ENCODE measurements around the gene PHKG1. TPM values are rescaled to one million over a fixed set of nuclear protein-coding genes. Genes with fewer than 3 reads are reported as not detected.
"Not testable (repeated sequence)": the region's sequence is repeated elsewhere in the genome, so short reads cannot be mapped to it uniquely, and the experiment has no call there.

The PHKG1 gene
- total and polyA plus RNA-seq, 11 donors = 2.4 to 150 (median 19.7) TPM

DNA sequence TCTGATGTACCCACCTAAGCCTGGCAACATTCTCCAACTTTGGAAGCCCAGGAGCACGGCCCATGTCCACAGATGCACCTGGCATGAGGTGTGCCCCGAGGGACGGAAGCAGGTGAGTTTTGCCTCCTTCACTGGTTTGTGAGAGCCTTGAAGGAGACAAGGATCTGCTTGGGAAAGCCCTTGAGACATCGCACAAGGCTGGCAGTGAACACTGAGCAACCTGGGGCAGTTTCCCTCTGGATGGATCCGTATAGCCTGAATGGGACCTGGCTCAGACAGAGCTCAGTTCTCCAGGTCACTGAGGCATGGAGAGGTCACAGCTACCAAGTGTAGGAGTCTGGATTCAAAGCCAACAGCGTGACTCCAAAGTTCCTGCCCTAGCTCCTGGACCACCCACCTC, 32.2 kb upstream of the PHKG1 start:
- no peaks in the 10 kb centered on the region for H3K36me3 ChIP-seq
- H3K27me3 ChIP-seq = no peaks in the 10 kb centered on the region
- H3K4me1 ChIP-seq = no peaks in the 10 kb centered on the region
- no peak for TF ChIP-seq POLR2A (IDR thresholded peaks at IDR 0.05)
- TF ChIP-seq, protein P1, sequence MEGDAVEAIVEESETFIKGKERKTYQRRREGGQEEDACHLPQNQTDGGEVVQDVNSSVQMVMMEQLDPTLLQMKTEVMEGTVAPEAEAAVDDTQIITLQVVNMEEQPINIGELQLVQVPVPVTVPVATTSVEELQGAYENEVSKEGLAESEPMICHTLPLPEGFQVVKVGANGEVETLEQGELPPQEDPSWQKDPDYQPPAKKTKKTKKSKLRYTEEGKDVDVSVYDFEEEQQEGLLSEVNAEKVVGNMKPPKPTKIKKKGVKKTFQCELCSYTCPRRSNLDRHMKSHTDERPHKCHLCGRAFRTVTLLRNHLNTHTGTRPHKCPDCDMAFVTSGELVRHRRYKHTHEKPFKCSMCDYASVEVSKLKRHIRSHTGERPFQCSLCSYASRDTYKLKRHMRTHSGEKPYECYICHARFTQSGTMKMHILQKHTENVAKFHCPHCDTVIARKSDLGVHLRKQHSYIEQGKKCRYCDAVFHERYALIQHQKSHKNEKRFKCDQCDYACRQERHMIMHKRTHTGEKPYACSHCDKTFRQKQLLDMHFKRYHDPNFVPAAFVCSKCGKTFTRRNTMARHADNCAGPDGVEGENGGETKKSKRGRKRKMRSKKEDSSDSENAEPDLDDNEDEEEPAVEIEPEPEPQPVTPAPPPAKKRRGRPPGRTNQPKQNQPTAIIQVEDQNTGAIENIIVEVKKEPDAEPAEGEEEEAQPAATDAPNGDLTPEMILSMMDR (IDR thresholded peaks at IDR 0.05) = no peak
- H3K4me3 ChIP-seq = no peak overlapping the region
- no peak overlapping the region for H3K27ac ChIP-seq
- intact Hi-C loops (cut with DNase I) = no loop called here
- no peaks in the 10 kb centered on the region for H3K9me3 ChIP-seq
- 64 to 77% (median 69%) methylated on average over 3 to 6 of the region's 6 CpGs for WGBS, 4 donors
- no peak for ATAC-seq
- DNase-seq = no peak

GRCh38 chr7:56121440-56121839, 28.7 kb upstream of the PHKG1 start:
- Histone ChIP-seq H3K36me3 (no peaks in the 10 kb centered on the region), H3K4me1 (no peaks in the 10 kb centered on the region), H3K27ac (no peak overlapping the region), H3K27me3 (peaks cover under 1 to 21% (median 6%) of the 10 kb centered on the region in 9 donors), H3K4me3 (no peak overlapping the region), H3K9me3 (no peaks in the 10 kb centered on the region)
- intact Hi-C loops (cut with DNase I) = no loop called here
- TF ChIP-seq POLR2A (IDR thresholded peaks at IDR 0.05) = no peak
- TF ChIP-seq, protein P1 (IDR thresholded peaks at IDR 0.05) = no peak
- DNase-seq (no peak), ATAC-seq (no peak)
- 77 to 82% (median 79%) methylated on average over 6 of the region's 6 CpGs for WGBS, 4 donors

- H3K27me3 ChIP-seq = peaks cover 8 to 31% (median 10%) of the 10 kb centered on the region in 9 donors
- intact Hi-C loops (cut with DNase I) = no loop called here
- WGBS, 4 donors = 5 to 11% (median 5%) methylated on average over 14 to 65 of the region's 65 CpGs
- no peaks in the 10 kb centered on the region for H3K9me3 ChIP-seq
- TF ChIP-seq, protein P1 (IDR thresholded peaks at IDR 0.05) = no peak
- no peak for TF ChIP-seq POLR2A (IDR thresholded peaks at IDR 0.05)
- no peak within 1 kb of the TSS for H3K27ac ChIP-seq
- H3K4me1 ChIP-seq = peaks cover 0 to 6% (median 0%) of the 10 kb centered on the region in 12 donors
- ATAC-seq (no peak), DNase-seq (no peak)
- H3K4me3 ChIP-seq = peak within 1 kb of the TSS in 3 of 12 donors; percentile 6 to 25 (median 10)
- no peaks in the 10 kb centered on the region for H3K36me3 ChIP-seq
These were observed 23.2 kb upstream of the PHKG1 start, which contains the start of gene NUPR2 for GRCh38 chr7:56115852-56116538. Gene NUPR2, minus strand, starts transcription at chr7:56116417. Its CDS starts 103 bp downstream, at chr7:56116314.

- ATAC-seq, H3K9me3 ChIP-seq: not testable (repeated sequence)
These were observed 19.5 kb upstream of the PHKG1 start for GRCh38 chr7:56112244-56112643.

More at GRCh38 chr7:56112244-56112643, 19.5 kb upstream of the PHKG1 start:
- H3K27ac ChIP-seq; H3K36me3 ChIP-seq; H3K4me3 ChIP-seq; H3K4me1 ChIP-seq; intact Hi-C loops (cut with DNase I); DNase-seq: not testable (repeated sequence)
- H3K27me3 ChIP-seq = peaks cover 8 to 24% (median 10%) of the 10 kb centered on the region in 9 donors
- WGBS, 4 donors = 82 to 89% (median 88%) methylated on average over 3 of the region's 3 CpGs
